ENCODE data around the gene FAM187B.
A peak's percentile ranks its signal among the peaks of the same experiment; 100 is the strongest.

The FAM187B gene

DNA sequence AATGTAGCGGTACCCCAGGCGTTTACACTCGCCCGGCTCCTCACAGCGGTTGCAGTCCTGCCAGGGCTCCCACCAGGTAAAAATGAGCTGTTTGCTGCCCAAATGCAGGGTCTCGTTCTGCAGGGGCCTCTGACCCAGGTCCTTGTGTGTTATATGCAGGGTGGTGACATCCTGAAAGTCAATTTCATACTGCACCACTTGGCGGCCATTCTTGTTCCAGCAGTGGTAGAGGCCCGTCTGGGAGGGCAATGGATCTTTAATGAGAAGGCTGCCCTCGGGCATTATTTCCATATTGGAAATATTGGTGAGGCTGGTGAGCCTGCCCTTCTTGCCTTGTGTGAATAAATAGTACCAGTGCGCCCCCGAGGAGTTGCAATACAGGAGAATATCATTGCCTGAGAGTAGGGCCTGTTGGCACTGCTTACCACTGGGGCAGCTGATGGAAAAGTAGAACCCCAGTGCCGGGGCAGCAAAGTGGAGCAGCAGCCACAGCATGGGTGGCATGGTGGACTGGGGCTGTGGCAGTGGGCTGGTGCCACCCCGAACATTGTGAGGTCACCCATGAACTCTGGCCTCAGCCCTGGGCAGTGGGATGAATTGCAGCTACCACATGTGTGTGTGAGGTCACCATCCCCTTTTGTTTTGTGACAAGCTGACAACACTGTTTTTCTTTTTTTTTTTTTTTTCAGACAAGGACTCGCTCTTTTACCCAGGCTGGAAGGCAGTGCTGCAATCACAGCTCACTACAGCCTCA, at the start of gene FAM187B:
FAM187B (minus strand) TSS at position 563 of the 754 bp plus-strand sequence; CDS start at position 504, 59 bp downstream.
- H3K4me3 ChIP-seq (ENCODE audit: low read depth in 1 of 2, low read length in 2 of 2) = no peak within 1 kb of the TSS
- no peak within 1 kb of the TSS for H3K27ac ChIP-seq (ENCODE audit: low read depth, low read length)
- no peaks in the 10 kb centered on the region for H3K9me3 ChIP-seq (ENCODE audit: low read length)
- no peak within 1 kb of the TSS for H3K9ac ChIP-seq (ENCODE audit: low read length)
- no peaks in the 10 kb centered on the region for H3K36me3 ChIP-seq (ENCODE audit: insufficient read depth, low read length)
- H3K27me3 ChIP-seq (ENCODE audit: control insufficient read depth in 1 of 2, insufficient read depth in 2 of 2, low read length in 2 of 2) = peaks cover 0 to 5% of the 10 kb centered on the region in 2 donors
- no peaks in the 10 kb centered on the region for H3K4me1 ChIP-seq (ENCODE audit: insufficient read depth, low read length)

DNA sequence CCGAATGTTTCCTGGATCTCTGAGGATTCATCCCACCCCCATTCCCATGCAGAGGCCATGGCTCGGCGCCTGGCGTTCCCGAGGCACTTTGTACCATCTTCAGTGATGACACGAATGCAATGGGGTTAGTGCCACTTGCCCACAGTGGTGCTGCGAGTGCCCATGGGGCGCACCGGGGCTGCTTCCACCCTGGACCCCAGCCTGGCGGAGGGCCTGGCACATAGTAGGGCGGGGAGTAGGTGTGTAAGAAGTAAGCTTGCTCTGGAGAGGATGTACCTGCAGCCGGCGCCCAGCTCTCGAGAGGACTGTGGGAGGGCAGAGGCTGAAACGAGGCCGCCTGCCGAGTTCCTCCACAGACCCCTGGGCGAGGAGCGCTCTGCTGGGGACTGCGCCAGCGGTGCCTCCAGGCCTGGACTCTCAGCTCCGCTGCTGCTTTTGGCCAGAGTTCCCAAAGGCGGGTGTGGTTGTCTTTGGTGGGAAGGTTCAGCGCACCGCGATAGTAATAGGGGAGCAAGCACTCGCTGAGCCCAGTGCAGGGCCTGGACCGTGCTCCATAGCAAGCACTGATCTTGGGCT, 48.3 kb upstream of the FAM187B start:
- Histone ChIP-seq H3K4me3 (ENCODE audit: low read depth in 1 of 2, low read length in 2 of 2) (no peak overlapping the region), H3K9me3 (ENCODE audit: low read length) (no peaks in the 10 kb centered on the region), H3K9ac (ENCODE audit: low read length) (no peak overlapping the region), H3K4me1 (ENCODE audit: insufficient read depth, low read length) (peaks cover 2% of the 10 kb centered on the region), H3K27me3 (ENCODE audit: control insufficient read depth in 1 of 2, insufficient read depth in 2 of 2, low read length in 2 of 2) (peaks cover 0 to under 1% of the 10 kb centered on the region in 2 donors), H3K36me3 (ENCODE audit: insufficient read depth, low read length) (peaks cover 65% of the 10 kb centered on the region), H3K27ac (ENCODE audit: low read depth, low read length) (no peak overlapping the region)

DNA sequence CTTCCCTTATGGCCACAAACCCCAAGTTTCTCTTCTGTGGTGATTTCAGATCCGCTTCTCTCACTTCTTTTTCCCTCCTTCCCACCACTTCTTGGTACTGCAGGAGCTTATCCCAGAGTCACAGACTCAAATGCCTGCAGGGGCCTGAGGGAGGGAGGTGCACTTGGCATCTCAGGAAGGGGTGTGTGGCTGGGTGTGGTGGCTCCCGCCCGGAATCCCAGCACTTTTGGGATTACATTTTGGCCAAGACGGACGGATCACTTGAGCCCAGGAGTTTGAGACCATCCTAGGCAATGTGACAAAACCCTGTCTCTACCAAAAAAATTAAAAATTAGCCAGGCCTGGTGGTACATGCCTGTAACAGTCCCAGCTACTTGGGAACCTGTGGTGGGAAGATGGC, 45.8 kb upstream of the FAM187B start:
- peaks cover 75% of the 10 kb centered on the region for H3K36me3 ChIP-seq (ENCODE audit: insufficient read depth, low read length)
- H3K27ac ChIP-seq (ENCODE audit: low read depth, low read length) = no peak overlapping the region

GRCh38 chr19:35273686-35274259, 45.2 kb upstream of the FAM187B start:
- H3K36me3 ChIP-seq (ENCODE audit: insufficient read depth, low read length) = peaks cover 71% of the 10 kb centered on the region
- no peak overlapping the region for H3K27ac ChIP-seq (ENCODE audit: low read depth, low read length)

More for the DNA sequence above, 45.8 kb upstream of the FAM187B start:
- Histone ChIP-seq H3K9me3 (ENCODE audit: low read length) (no peaks in the 10 kb centered on the region), H3K27me3 (ENCODE audit: control insufficient read depth in 1 of 2, insufficient read depth in 2 of 2, low read length in 2 of 2) (no peaks in the 10 kb centered on the region), H3K4me3 (ENCODE audit: low read depth in 1 of 2, low read length in 2 of 2) (no peak overlapping the region), H3K9ac (ENCODE audit: low read length) (no peak overlapping the region), H3K4me1 (ENCODE audit: insufficient read depth, low read length) (peaks cover 12% of the 10 kb centered on the region)

DNA sequence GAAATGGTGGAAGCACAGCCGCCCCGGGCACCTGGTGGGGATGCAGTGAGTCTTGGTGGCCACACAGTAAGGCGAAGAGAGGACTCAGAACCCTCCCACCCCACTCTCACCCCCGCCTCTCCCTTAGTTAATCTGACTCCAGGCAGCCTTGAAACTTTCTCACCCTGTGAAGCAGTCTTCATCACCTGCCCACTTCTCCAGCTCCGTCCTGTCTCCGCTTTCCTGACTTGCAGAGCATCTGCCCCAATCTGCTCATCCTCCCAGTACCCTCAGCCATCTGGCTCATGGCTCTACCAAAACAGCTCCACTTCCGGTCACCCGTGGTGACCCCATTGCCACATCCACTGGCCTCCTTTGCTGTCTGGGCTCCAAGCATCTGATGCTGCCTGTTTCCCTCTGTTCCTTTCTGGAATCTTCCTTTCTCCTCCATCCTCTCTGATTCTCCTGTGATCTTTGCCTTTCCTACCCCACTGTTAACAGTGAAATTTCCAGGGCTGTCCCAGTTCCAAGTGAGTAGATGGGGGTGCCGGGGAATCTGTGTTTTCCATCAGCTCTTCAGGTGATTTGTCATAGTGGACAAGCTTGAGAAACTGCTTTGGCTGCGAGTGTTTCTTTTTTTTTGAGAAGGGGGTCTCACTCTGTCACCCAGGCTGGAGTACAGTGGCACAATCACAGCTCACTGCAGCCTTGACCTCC, 44.6 kb upstream of the FAM187B start:
- H3K9ac ChIP-seq (ENCODE audit: low read length) = no peak overlapping the region
- no peak overlapping the region for H3K4me3 ChIP-seq (ENCODE audit: low read depth in 1 of 2, low read length in 2 of 2)
- H3K9me3 ChIP-seq (ENCODE audit: low read length) = no peaks in the 10 kb centered on the region
- no peaks in the 10 kb centered on the region for H3K27me3 ChIP-seq (ENCODE audit: control insufficient read depth in 1 of 2, insufficient read depth in 2 of 2, low read length in 2 of 2)
- H3K36me3 ChIP-seq (ENCODE audit: insufficient read depth, low read length) = peaks cover 71% of the 10 kb centered on the region
- H3K27ac ChIP-seq (ENCODE audit: low read depth, low read length) = no peak overlapping the region
- peaks cover 12% of the 10 kb centered on the region for H3K4me1 ChIP-seq (ENCODE audit: insufficient read depth, low read length)

More at GRCh38 chr19:35273686-35274259, 45.2 kb upstream of the FAM187B start:
- Histone ChIP-seq H3K4me3 (ENCODE audit: low read depth in 1 of 2, low read length in 2 of 2) (no peak overlapping the region), H3K4me1 (ENCODE audit: insufficient read depth, low read length) (peaks cover 12% of the 10 kb centered on the region), H3K27me3 (ENCODE audit: control insufficient read depth in 1 of 2, insufficient read depth in 2 of 2, low read length in 2 of 2) (no peaks in the 10 kb centered on the region), H3K9me3 (ENCODE audit: low read length) (no peaks in the 10 kb centered on the region), H3K9ac (ENCODE audit: low read length) (no peak overlapping the region)

DNA sequence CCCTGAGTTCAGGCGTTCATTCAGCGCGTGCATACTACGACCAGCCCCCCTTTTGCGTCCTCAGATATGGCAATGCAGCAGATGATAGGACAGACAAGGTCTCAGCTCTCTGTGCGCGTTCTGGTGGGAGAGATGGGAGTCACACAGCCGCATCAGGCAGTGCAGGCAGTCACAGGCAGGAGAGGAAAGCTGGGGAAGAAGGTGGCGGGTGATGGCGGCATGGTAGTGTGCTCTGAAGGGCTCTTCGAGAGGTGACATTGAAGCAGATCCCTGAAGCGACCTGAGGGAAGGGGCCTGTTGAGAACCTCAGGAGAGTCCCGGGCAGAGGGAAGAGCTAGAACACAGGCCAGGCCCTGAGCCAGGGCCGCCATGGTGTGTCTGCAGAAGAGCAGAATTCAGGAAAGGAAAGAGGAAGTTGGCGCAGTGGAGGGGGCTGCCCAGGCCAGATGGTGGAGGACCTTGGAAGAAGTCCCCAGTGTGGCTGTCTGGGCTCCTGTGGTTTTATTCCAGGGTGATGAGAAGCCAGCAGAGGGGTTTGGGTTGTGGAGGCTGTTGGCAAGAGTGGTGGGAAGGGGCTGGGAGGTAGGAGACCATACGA, 43.7 kb upstream of the FAM187B start:
- Histone ChIP-seq H3K36me3 (ENCODE audit: insufficient read depth, low read length) (peaks cover 66% of the 10 kb centered on the region), H3K27ac (ENCODE audit: low read depth, low read length) (no peak overlapping the region), H3K9ac (ENCODE audit: low read length) (no peak overlapping the region), H3K27me3 (ENCODE audit: control insufficient read depth in 1 of 2, insufficient read depth in 2 of 2, low read length in 2 of 2) (no peaks in the 10 kb centered on the region), H3K4me1 (ENCODE audit: insufficient read depth, low read length) (peaks cover 12% of the 10 kb centered on the region), H3K4me3 (ENCODE audit: low read depth in 1 of 2, low read length in 2 of 2) (no peak overlapping the region), H3K9me3 (ENCODE audit: low read length) (no peaks in the 10 kb centered on the region)

- H3K27me3 ChIP-seq (ENCODE audit: control insufficient read depth in 1 of 2, insufficient read depth in 2 of 2, low read length in 2 of 2) = no peaks in the 10 kb centered on the region
- no peak overlapping the region for H3K27ac ChIP-seq (ENCODE audit: low read depth, low read length)
- H3K4me3 ChIP-seq (ENCODE audit: low read depth in 1 of 2, low read length in 2 of 2) = no peak overlapping the region
- peaks cover 59% of the 10 kb centered on the region for H3K36me3 ChIP-seq (ENCODE audit: insufficient read depth, low read length)
- no peaks in the 10 kb centered on the region for H3K9me3 ChIP-seq (ENCODE audit: low read length)
- no peak overlapping the region for H3K9ac ChIP-seq (ENCODE audit: low read length)
- H3K4me1 ChIP-seq (ENCODE audit: insufficient read depth, low read length) = peaks cover 17% of the 10 kb centered on the region
These were observed 43.0 kb upstream of the FAM187B start for GRCh38 chr19:35271546-35271945.

- Histone ChIP-seq H3K36me3 (ENCODE audit: insufficient read depth, low read length) (peaks cover 48% of the 10 kb centered on the region), H3K9me3 (ENCODE audit: low read length) (no peaks in the 10 kb centered on the region), H3K4me1 (ENCODE audit: insufficient read depth, low read length) (peaks cover 19% of the 10 kb centered on the region), H3K4me3 (ENCODE audit: low read depth in 1 of 2, low read length in 2 of 2) (no peak overlapping the region), H3K27ac (ENCODE audit: low read depth, low read length) (no peak overlapping the region), H3K27me3 (ENCODE audit: control insufficient read depth in 1 of 2, insufficient read depth in 2 of 2, low read length in 2 of 2) (no peaks in the 10 kb centered on the region), H3K9ac (ENCODE audit: low read length) (no peak overlapping the region)
These were observed 41.9 kb upstream of the FAM187B start for GRCh38 chr19:35270381-35270811.

- Histone ChIP-seq H3K9me3 (ENCODE audit: low read length) (no peaks in the 10 kb centered on the region), H3K4me1 (ENCODE audit: insufficient read depth, low read length) (peaks cover 19% of the 10 kb centered on the region), H3K9ac (ENCODE audit: low read length) (no peak overlapping the region), H3K27ac (ENCODE audit: low read depth, low read length) (peak overlapping the region; percentile 85), H3K36me3 (ENCODE audit: insufficient read depth, low read length) (peaks cover 41% of the 10 kb centered on the region), H3K27me3 (ENCODE audit: control insufficient read depth in 1 of 2, insufficient read depth in 2 of 2, low read length in 2 of 2) (no peaks in the 10 kb centered on the region), H3K4me3 (ENCODE audit: low read depth in 1 of 2, low read length in 2 of 2) (peak overlapping the region in 1 of 2 donors; percentile 61)
These were observed 41.0 kb upstream of the FAM187B start for GRCh38 chr19:35269438-35270117.

GRCh38 chr19:35268536-35269437, 40.2 kb upstream of the FAM187B start, which contains the start of gene USF2:
USF2 (plus strand) TSS chr19:35268962; CDS start chr19:35269102, 140 bp downstream.
- peak within 1 kb of the TSS; percentile 99 for H3K27ac ChIP-seq (ENCODE audit: low read depth, low read length)
- H3K4me1 ChIP-seq (ENCODE audit: insufficient read depth, low read length) = peaks cover 19% of the 10 kb centered on the region
- H3K27me3 ChIP-seq (ENCODE audit: control insufficient read depth in 1 of 2, insufficient read depth in 2 of 2, low read length in 2 of 2) = no peaks in the 10 kb centered on the region
- peak within 1 kb of the TSS; percentile 67 for H3K9ac ChIP-seq (ENCODE audit: low read length)
- H3K36me3 ChIP-seq (ENCODE audit: insufficient read depth, low read length) = peaks cover 33% of the 10 kb centered on the region
- peak within 1 kb of the TSS; percentile 73 to 76 for H3K4me3 ChIP-seq (ENCODE audit: low read depth in 1 of 2, low read length in 2 of 2)
- H3K9me3 ChIP-seq (ENCODE audit: low read length) = no peaks in the 10 kb centered on the region
